ENCODE data around the gene CCR3. TPM values are rescaled to one million over a fixed set of nuclear protein-coding genes. Genes with fewer than 3 reads are reported as not detected.

Gene CCR3
- polyA plus RNA-seq, 1 donor (not counting 4 experiments of a cell fraction or from before 2014, with no cell fraction given) = 0.16 TPM

DNA sequence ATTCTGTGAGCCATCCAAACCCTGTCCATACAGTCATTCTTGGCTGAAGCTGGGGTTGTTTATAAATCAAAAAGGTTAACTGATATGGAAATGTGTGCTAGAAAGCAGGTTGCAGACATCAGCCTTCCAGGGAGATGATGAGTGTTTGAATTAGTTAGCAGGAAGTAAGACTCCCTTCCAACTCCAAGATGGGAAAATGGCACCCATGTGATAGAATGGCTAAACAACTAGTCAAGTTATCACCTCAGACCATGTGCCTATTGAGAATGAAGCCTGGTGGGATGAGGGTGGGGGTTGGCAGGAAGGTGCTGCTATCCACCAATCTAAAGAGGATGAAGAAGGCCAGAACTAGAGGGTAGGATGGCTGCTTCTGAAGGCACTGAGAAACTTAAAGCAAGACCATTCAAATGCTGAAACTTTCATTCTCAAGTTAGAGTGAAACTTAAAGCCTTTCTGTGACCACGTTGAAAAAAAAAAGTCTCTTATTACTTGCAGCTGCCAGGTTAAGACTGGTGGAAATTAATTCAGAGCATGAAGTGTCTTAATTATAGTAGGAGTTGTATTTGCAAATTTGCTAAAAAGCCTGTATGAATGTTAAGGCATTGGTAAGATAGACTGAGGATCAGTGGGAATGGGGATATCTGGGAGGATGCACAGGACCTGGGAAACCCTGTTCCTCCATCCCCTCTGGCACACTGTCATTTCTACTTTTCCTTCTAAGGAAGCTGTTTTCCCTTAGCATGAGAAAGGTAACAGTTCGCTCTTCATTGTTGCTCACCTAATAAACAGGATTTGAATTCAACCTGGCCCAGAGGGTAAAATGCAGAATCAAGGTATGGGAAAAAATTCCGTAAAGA lies 36.8 kb downstream of the CCR3 start:
- peaks cover 3% of the 10 kb centered on the region for H3K9me3 ChIP-seq (ENCODE audit: control insufficient read depth, low read depth, low read length)
- no peak overlapping the region for H3K4me2 ChIP-seq (ENCODE audit: control insufficient read depth, extremely low read depth, insufficient read depth, low read depth, low read length)
- TF ChIP-seq, protein P1, sequence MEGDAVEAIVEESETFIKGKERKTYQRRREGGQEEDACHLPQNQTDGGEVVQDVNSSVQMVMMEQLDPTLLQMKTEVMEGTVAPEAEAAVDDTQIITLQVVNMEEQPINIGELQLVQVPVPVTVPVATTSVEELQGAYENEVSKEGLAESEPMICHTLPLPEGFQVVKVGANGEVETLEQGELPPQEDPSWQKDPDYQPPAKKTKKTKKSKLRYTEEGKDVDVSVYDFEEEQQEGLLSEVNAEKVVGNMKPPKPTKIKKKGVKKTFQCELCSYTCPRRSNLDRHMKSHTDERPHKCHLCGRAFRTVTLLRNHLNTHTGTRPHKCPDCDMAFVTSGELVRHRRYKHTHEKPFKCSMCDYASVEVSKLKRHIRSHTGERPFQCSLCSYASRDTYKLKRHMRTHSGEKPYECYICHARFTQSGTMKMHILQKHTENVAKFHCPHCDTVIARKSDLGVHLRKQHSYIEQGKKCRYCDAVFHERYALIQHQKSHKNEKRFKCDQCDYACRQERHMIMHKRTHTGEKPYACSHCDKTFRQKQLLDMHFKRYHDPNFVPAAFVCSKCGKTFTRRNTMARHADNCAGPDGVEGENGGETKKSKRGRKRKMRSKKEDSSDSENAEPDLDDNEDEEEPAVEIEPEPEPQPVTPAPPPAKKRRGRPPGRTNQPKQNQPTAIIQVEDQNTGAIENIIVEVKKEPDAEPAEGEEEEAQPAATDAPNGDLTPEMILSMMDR (optimal IDR thresholded peaks at IDR 0.05 in 1 of 3, IDR thresholded peaks at IDR 0.05 in 1 of 3, conservative IDR thresholded peaks at IDR 0.05 in 1 of 3; ENCODE audit: extremely low read depth in 1 of 3, insufficient read depth in 2 of 3, low read length in 3 of 3) = no peak
- no peak for TF ChIP-seq EZH2 (IDR thresholded peaks at IDR 0.05; ENCODE audit: low read length)
- no peaks in the 10 kb centered on the region for H3K79me2 ChIP-seq (ENCODE audit: control insufficient read depth, insufficient read depth, low read length)
- H3K9me1 ChIP-seq (ENCODE audit: control insufficient read depth, extremely low read depth, insufficient read depth, low read length) = no peaks in the 10 kb centered on the region
- no peak overlapping the region for H3K4me3 ChIP-seq (ENCODE audit: control insufficient read depth in 2 of 3, extremely low read depth in 1 of 3, insufficient read depth in 2 of 3, low read depth in 1 of 3, low read length in 3 of 3)
- no peaks in the 10 kb centered on the region for H3K27me3 ChIP-seq (ENCODE audit: control insufficient read depth, extremely low read depth, insufficient read depth, low read length)
- H3K4me1 ChIP-seq (ENCODE audit: control insufficient read depth, extremely low read depth, insufficient read depth, low read length) = peaks cover 8% of the 10 kb centered on the region
- H4K20me1 ChIP-seq (ENCODE audit: control insufficient read depth, extremely low read depth, insufficient read depth, low read length) = no peaks in the 10 kb centered on the region
- H3K36me3 ChIP-seq (ENCODE audit: control insufficient read depth in 2 of 2, extremely low read depth in 1 of 2, insufficient read depth in 2 of 2, low read length in 2 of 2) = no peaks in the 10 kb centered on the region
- peak; percentile 23 for FAIRE-seq
- no peak overlapping the region for H3K27ac ChIP-seq (ENCODE audit: control insufficient read depth, insufficient read depth, low read length)
- dilution Hi-C loops (cut with MboI; ENCODE audit: extremely low pct_ligation_motif_present, low sequenced_read_pairs) = no loop called here
- H3K9ac ChIP-seq (ENCODE audit: control insufficient read depth, extremely low read depth, insufficient read depth, low read length) = no peak overlapping the region
- no peak overlapping the region for H2AFZ ChIP-seq (ENCODE audit: control insufficient read depth, low read length)
- no peak for DNase-seq (ENCODE audit: low read depth, low spot score)

DNA sequence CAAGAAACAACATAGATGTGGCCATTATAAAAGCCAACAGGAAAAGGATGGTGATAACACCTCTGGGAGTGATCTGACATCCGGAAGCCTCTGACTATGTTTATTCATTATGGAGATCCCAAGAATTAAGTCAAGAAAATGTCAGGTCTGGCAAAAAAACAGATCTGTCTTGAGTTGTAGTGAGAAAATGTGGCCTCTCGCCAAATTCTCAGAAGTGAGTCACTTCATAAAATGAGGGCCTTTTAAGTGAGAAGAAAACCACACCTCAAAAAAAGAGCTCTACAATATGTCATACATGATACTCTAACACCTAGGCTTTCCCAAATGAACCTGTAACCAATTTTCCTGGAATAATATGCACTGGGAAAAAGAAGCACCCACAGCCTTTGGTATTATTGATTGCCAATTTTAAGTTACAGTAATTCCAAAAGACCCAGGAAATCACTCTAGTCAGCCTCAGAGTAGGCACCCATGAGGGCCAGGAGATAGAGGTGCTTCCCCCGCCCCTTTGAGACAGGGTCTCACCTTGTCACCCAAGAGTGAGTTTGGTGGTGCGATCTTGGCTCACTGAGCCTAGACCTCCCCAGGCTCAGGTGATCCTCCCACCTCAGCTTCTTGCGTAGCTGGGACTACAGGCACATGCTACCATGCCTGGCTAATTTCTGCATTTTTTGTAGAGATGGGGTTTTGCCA lies 38.0 kb downstream of the CCR3 start:
- no peaks in the 10 kb centered on the region for H3K9me1 ChIP-seq (ENCODE audit: control insufficient read depth, extremely low read depth, insufficient read depth, low read length)
- no peak overlapping the region for H3K9ac ChIP-seq (ENCODE audit: control insufficient read depth, extremely low read depth, insufficient read depth, low read length)
- DNase-seq (ENCODE audit: low read depth, low spot score) = peak; percentile 54
- H3K79me2 ChIP-seq (ENCODE audit: control insufficient read depth, insufficient read depth, low read length) = no peaks in the 10 kb centered on the region
- no peak overlapping the region for H2AFZ ChIP-seq (ENCODE audit: control insufficient read depth, low read length)
- H3K36me3 ChIP-seq (ENCODE audit: control insufficient read depth in 2 of 2, extremely low read depth in 1 of 2, insufficient read depth in 2 of 2, low read length in 2 of 2) = no peaks in the 10 kb centered on the region
- no peak overlapping the region for H3K4me3 ChIP-seq (ENCODE audit: control insufficient read depth in 2 of 3, extremely low read depth in 1 of 3, insufficient read depth in 2 of 3, low read depth in 1 of 3, low read length in 3 of 3)
- H3K4me1 ChIP-seq (ENCODE audit: control insufficient read depth, extremely low read depth, insufficient read depth, low read length) = peaks cover 8% of the 10 kb centered on the region
- H3K27me3 ChIP-seq (ENCODE audit: control insufficient read depth, extremely low read depth, insufficient read depth, low read length) = no peaks in the 10 kb centered on the region
- H4K20me1 ChIP-seq (ENCODE audit: control insufficient read depth, extremely low read depth, insufficient read depth, low read length) = no peaks in the 10 kb centered on the region
- TF ChIP-seq, protein P1 (optimal IDR thresholded peaks at IDR 0.05 in 1 of 3, IDR thresholded peaks at IDR 0.05 in 1 of 3, conservative IDR thresholded peaks at IDR 0.05 in 1 of 3; ENCODE audit: extremely low read depth in 1 of 3, insufficient read depth in 2 of 3, low read length in 3 of 3) = no peak
- no peak for TF ChIP-seq EZH2 (IDR thresholded peaks at IDR 0.05; ENCODE audit: low read length)
- no peak overlapping the region for H3K27ac ChIP-seq (ENCODE audit: control insufficient read depth, insufficient read depth, low read length)
- FAIRE-seq = peak; percentile 69
- H3K4me2 ChIP-seq (ENCODE audit: control insufficient read depth, extremely low read depth, insufficient read depth, low read depth, low read length) = no peak overlapping the region
- H3K9me3 ChIP-seq (ENCODE audit: control insufficient read depth, low read depth, low read length) = peaks cover 3% of the 10 kb centered on the region
- dilution Hi-C loops (cut with MboI; ENCODE audit: extremely low pct_ligation_motif_present, low sequenced_read_pairs) = no loop called here
